Lower leg skin (tissue), 3 donors: ENCODE measurements around the gene TAPBP.

Source experiments
- POLR2A ChIP-seq, 2 donors: fragments of 450-650 bp; IDR thresholded peaks; one replicate each; pipeline ENCODE4 v1.6.1; 2016 to 2017; ENCODE audit warnings: antibody characterized with exemption in 2 of 2, mild to moderate bottlenecking in 1 of 2, moderate library complexity in 1 of 2
- TF ChIP-seq, protein P1 (sequence below), 3 donors: fragments of 450-650 bp; IDR thresholded peaks; one replicate each; pipeline ENCODE4 v1.5.1; 2016; ENCODE audit warnings: antibody characterized with exemption in 3 of 3, mild to moderate bottlenecking in 3 of 3, moderate library complexity in 2 of 3

- TF ChIP-seq, protein P1, sequence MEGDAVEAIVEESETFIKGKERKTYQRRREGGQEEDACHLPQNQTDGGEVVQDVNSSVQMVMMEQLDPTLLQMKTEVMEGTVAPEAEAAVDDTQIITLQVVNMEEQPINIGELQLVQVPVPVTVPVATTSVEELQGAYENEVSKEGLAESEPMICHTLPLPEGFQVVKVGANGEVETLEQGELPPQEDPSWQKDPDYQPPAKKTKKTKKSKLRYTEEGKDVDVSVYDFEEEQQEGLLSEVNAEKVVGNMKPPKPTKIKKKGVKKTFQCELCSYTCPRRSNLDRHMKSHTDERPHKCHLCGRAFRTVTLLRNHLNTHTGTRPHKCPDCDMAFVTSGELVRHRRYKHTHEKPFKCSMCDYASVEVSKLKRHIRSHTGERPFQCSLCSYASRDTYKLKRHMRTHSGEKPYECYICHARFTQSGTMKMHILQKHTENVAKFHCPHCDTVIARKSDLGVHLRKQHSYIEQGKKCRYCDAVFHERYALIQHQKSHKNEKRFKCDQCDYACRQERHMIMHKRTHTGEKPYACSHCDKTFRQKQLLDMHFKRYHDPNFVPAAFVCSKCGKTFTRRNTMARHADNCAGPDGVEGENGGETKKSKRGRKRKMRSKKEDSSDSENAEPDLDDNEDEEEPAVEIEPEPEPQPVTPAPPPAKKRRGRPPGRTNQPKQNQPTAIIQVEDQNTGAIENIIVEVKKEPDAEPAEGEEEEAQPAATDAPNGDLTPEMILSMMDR (IDR thresholded peaks at IDR 0.05): no peak
- TF ChIP-seq POLR2A (IDR thresholded peaks at IDR 0.05): no peak
These were observed 37.4 kb downstream of the TAPBP start for GRCh38 chr6:33276581-33276863.
